Peyer's patch (tissue), 4 donors: ENCODE measurements around the gene SEPTIN5.

Source experiments
- POLR2A ChIP-seq, 2 donors: fragments of 450-650 bp; IDR thresholded peaks; one replicate each; pipeline ENCODE4 v1.5.1; 2017; ENCODE audit warnings: antibody characterized with exemption in 2 of 2, mild to moderate bottlenecking in 2 of 2, moderate library complexity in 2 of 2
- TF ChIP-seq, protein P1 (sequence below), 6 experiments: fragments of 450-650 bp in 4 of 6; fragments of 200-600 bp in 2 of 6; sonication (generic) in 1 of 6; IDR thresholded peaks; one replicate each; pipeline ENCODE4 v1.5.1; 2017 to 2019; ENCODE audit warnings: antibody characterized with exemption in 6 of 6, mild to moderate bottlenecking in 3 of 6, moderate library complexity in 1 of 6

DNA sequence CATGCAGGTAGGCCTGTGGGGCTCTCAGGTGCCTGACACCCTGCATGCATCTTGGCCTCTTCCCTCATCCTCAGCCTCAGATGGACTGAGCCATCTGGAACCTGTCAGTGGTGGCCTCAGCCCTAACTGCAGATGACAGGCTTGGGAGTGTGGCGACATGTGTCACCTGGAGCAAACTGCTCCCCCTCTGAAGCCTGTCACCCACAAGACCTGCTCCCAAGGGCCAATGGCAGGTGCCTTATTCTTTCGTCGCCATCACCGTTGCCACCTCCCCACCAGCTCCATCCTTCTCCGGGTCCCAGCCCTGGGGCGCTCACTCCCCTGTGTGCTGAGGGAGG lies 3.6 kb upstream of the SEPTIN5 start:
- TF ChIP-seq, protein P1, sequence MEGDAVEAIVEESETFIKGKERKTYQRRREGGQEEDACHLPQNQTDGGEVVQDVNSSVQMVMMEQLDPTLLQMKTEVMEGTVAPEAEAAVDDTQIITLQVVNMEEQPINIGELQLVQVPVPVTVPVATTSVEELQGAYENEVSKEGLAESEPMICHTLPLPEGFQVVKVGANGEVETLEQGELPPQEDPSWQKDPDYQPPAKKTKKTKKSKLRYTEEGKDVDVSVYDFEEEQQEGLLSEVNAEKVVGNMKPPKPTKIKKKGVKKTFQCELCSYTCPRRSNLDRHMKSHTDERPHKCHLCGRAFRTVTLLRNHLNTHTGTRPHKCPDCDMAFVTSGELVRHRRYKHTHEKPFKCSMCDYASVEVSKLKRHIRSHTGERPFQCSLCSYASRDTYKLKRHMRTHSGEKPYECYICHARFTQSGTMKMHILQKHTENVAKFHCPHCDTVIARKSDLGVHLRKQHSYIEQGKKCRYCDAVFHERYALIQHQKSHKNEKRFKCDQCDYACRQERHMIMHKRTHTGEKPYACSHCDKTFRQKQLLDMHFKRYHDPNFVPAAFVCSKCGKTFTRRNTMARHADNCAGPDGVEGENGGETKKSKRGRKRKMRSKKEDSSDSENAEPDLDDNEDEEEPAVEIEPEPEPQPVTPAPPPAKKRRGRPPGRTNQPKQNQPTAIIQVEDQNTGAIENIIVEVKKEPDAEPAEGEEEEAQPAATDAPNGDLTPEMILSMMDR (IDR thresholded peaks at IDR 0.05) = no peak
- no peak for TF ChIP-seq POLR2A (IDR thresholded peaks at IDR 0.05)
